ENCODE results near the gene NOTUM. TPM values are rescaled to one million over a fixed set of nuclear protein-coding genes. Genes with fewer than 3 reads are reported as not detected.
A peak's percentile ranks its signal among the peaks of the same experiment; 100 is the strongest.

The NOTUM gene
- total and polyA plus RNA-seq, 9 of the 15 experiments (the other 6 are each of a cell fraction or from before 2014, with no cell fraction given): 0.03 to 14.0 (median 4.1) TPM

DNA sequence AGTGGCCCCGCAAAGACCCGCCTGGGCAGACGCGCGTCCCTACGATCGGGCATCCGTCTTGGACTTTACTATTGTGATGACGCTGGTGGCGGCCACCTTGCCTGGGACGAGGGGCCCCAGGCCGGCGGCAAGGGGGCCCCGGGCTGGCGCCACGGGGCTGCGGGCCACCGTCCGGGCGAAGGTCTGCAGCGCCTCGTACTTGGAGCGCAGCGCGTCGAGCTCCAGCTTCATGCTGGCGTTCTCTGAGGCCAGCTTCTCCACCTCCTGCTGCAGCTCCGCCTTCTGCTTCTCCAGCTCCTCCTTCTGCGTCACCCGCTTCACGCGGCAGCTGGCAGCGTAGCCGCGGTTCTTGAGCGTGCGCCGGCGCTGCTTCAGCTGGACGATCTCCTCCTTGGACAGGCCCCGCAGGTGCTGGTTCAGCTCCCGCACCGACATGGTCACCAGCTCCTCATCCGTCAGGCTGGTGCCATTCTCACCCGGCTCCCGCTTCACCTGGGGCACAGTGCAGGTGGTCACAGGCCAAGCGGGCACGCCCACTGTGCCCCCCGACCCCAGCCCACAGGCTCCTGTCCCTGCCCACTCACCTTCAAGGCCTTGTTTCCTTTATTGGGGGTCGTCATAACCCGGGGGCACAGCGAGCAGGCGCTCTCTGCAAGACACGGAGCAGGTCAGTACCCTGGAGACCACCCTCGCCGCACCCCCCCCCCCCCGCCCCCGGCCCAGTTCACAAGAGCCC, 38.3 kb downstream of the NOTUM start (continued):
- TF ChIP-seq FOXO4 (CRISPR knock-in tag; IDR thresholded peaks at IDR 0.05) (no peak), RAD21 (CRISPR knock-in tag; conservative IDR thresholded peaks at IDR 0.05 in 1 of 2, IDR thresholded peaks at IDR 0.05 in 1 of 2) (no peak), NFYB (IDR thresholded peaks at IDR 0.05; ENCODE audit: extremely low read depth, insufficient read length) (no peak), NONO (IDR thresholded peaks at IDR 0.05; ENCODE audit: low read depth in 2 of 2, low read length in 1 of 2) (no peak), TCF7 (IDR thresholded peaks at IDR 0.05; ENCODE audit: borderline replicate concordance) (no peak), MGA (IDR thresholded peaks at IDR 0.05) (peak; percentile 90), BMI1 (IDR thresholded peaks at IDR 0.05; ENCODE audit: low read length) (no peak), ZC3H11A (IDR thresholded peaks at IDR 0.05; ENCODE audit: low read depth, low read length) (no peak), ZNF165 (CRISPR knock-in tag; IDR thresholded peaks at IDR 0.05; ENCODE audit: borderline replicate concordance) (no peak), EP400 (IDR thresholded peaks at IDR 0.05) (no peak), HDAC1 (IDR thresholded peaks at IDR 0.05) (peak in 1 of 2 experiments; percentile 55; a peak in 2 of 4 replicates), KLF13 (tag; IDR thresholded peaks at IDR 0.05; ENCODE audit: borderline replicate concordance, low read depth) (no peak), FOXA3 (CRISPR knock-in tag; conservative IDR thresholded peaks at IDR 0.05 in 1 of 2, IDR thresholded peaks at IDR 0.05 in 1 of 2) (no peak), MEIS2 (IDR thresholded peaks at IDR 0.05; ENCODE audit: partially characterized antibody) (peak; percentile 26), BRD9 (IDR thresholded peaks at IDR 0.05; ENCODE audit: low read depth, partially characterized antibody) (no peak)
